Activated effector memory CD4-positive, alpha-beta T cell treated with Interleukin-2 at 50 U/mL for 16 hours (primary cell): Measurements from ENCODE around the gene STAMBP.
"Not testable (repeated sequence)": the region's sequence is repeated elsewhere in the genome, so short reads cannot be mapped to it uniquely, and the experiment has no call there.

Source experiments
- DNase-seq: peaks from one replicate; pipeline ENCODE4 v3.0.0-alpha.2; 2020

STAMBP gene

DNA sequence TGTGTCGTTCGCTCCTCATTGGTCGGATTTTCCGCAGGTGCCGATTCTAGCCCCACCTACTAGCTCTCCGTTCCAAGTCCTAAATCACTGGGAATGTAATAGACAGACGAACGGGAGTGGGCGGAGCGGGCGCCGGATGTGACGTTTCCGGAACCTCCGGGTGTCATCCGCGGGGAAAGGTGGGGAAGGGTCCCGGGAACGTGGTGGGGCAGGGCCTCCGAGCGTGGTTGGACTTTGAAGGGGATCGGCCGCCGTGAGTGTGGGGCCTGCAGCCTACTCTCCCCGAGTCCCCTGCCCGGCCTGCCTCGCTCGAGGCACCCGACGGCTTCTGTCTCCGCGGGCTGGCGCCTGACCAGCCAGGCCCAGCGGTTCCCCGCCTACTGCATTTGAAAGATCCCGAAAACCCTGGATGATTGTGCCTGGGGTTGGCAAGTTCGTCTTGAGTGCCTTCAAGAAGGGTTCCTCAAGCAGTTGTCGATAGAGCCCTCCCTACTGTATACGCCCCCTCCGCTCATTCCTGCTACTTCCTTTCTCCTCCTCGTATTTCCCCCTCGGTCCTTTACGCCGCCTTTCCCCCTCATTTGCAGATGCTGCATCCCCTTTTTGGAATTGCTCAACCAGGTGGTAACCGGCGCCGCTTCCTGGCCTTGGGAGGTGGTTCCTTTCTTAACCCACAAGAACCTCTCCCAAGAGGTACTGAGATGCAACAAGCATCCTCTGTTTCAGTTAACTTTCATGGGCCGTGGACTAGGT, at the start of gene STAMBP:
STAMBP (plus strand) TSS at position 144 of the 753 bp plus-strand sequence. CDS start 1,896 bp downstream, outside the sequence.
- DNase-seq = peak; percentile 84

GRCh38 chr2:73779467-73780236, 49.1 kb upstream of the STAMBP start, which contains the start of gene DUSP11:
DUSP11 (minus strand) TSS chr2:73780103; CDS start chr2:73779974, 129 bp downstream.
- peak; percentile 96 for DNase-seq

- no peak for DNase-seq
Observed at GRCh38 chr2:73780237-73780582, 48.6 kb upstream of the STAMBP start.

- DNase-seq = not testable (repeated sequence)
Observed at GRCh38 chr2:73783402-73783801, 45.4 kb upstream of the STAMBP start.

DNA sequence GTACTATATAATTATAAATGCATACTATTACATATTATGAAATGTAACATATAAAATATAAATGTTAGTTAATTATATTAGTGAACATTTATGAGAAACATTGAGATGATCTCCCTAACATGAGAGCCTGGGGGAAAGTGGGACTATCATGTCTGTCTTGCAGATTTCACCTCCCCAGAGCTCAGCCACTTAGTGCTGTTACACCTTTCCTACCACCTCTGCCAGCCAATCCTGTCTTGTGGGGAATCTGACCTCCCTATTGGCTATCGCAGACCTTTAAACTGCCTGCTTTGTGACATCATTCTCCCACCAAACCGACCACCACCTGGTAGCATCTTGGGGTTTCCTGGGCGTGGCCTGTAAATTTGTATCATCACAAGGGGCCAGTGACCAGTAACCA, 44.9 kb upstream of the STAMBP start, which contains the start of gene C2orf78:
C2orf78 (plus strand) TSS at position 301 of the 400 bp plus-strand sequence. CDS start 127 bp downstream, outside the sequence.
- not testable (repeated sequence) for DNase-seq

- DNase-seq = no peak
Observed at GRCh38 chr2:73811878-73812277, 16.9 kb upstream of the STAMBP start.

- DNase-seq = no peak
Observed at GRCh38 chr2:73812635-73813034, 16.1 kb upstream of the STAMBP start.

DNA sequence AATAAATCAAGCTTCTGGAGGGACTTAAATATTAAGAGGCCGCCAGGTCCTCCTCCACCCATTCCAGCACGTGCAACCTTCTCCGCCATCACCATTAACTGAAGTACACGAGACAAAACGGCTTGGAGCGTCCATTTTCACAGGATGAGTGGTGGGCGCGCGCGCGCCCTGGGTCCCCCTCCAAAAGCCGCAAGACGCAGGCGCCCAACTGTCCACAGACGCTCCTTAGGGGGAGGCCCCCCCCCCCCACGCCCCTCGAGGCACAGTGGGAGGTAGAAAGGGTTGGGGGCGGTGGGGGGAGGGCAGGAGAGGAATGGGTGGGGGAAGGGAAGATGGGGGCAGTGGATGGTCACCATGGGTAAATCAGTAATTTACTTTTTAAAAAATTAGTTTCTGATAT, 10.5 kb upstream of the STAMBP start:
- DNase-seq = no peak

- DNase-seq = no peak
Observed at GRCh38 chr2:73821227-73821626, 7.5 kb upstream of the STAMBP start.

DNA sequence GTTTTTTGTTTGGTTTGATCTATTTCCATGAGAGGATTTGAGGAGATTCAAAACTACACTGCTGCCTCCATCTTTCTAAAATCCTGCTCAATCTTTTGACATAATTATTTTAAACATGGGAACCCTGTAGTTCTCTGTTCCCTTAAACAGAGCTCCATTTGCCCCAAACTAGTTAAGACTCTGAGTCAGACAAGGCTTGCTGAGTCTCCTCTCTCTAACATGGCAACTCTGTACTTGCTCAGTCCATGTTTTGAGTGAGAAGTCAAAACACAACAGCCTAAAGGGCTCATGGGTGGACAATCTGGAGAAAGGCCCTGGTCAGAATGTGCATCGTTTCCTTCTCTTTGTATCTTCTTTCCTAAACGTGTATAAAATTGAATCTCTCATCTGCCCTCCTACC, 7.1 kb upstream of the STAMBP start:
- DNase-seq = no peak

DNA sequence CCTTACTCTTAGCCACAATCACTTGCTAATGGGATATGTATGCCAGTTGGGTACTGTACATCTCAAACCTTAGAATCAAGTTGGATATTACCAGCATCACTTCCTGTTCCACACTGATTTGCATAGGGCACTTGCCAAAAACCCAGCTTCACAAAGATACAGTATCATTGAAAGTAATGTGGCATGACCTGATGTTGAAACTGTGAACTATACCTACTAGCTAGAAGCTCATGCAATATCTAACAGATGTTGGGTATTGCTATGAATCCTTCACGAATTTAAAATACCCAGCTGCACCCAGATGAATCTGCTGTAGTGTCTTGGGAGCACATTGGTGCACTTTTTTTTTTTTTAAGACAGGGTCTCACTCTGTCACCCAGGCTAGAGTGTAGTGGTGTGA, 6.5 kb upstream of the STAMBP start:
- no peak for DNase-seq

- DNase-seq = no peak
Observed at GRCh38 chr2:73822991-73823390, 5.8 kb upstream of the STAMBP start.

GRCh38 chr2:73823416-73823815, 5.3 kb upstream of the STAMBP start:
- no peak for DNase-seq

- no peak for DNase-seq
Observed at GRCh38 chr2:73823916-73824523, 4.7 kb upstream of the STAMBP start.

DNA sequence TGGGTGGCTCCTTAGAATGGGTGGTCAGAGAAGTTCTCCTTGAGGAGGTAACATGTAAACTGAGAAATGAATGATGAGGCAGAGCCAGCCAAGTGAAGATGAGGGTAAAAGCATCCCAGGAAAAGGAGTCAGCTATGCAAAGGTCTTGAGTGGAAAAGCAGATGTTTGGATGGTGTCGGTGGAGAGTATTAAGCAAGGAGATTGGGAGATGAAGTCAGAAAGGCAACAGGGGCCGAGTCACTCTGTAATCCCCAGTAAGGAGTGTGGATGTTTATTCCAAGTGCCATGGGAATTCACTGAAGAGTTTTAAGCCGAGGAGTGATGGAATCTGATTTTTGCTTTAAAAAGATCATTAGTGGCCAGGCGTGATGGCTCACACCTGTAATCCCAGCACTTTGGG, 3.4 kb upstream of the STAMBP start:
- DNase-seq = no peak

- DNase-seq = no peak
Observed at GRCh38 chr2:73827018-73827417, 1.7 kb upstream of the STAMBP start.

GRCh38 chr2:73827660-73828388, 937 bp upstream of the STAMBP start:
- no peak for DNase-seq

- DNase-seq = no peak
Observed at GRCh38 chr2:73828389-73828817, 358 bp upstream of the STAMBP start.

GRCh38 chr2:73830871-73831401, 2.2 kb downstream of the STAMBP start:
- DNase-seq = no peak

GRCh38 chr2:73832930-73833329, 4.2 kb downstream of the STAMBP start:
- no peak for DNase-seq

GRCh38 chr2:73836141-73836943, 7.6 kb downstream of the STAMBP start:
- no peak for DNase-seq
